Neural cell (in vitro differentiated cells): ENCODE measurements around the gene ANKRD40. TPM values are rescaled to one million over a fixed set of nuclear protein-coding genes. Genes with fewer than 3 reads are reported as not detected.

Source experiments
- H2AFZ ChIP-seq: fragments of 200-600, 300-800 bp; sonication (generic), shearing (Covaris generic); 2 replicates; pipeline ENCODE4 v1.6.0; 2014; ENCODE audit warnings: low read depth, mild to moderate bottlenecking, antibody characterized with exemption, low read length, moderate library complexity
- H3F3A ChIP-seq: fragments of 200-600 bp; shearing (Covaris generic); 2 replicates; pipeline ENCODE4 v1.6.1; 2016; ENCODE audit warnings: mild to moderate bottlenecking, moderate library complexity, mixed read lengths, antibody characterized with exemption, low read length; ENCODE audit not compliant: insufficient read depth, poor library complexity, severe bottlenecking
- H3K27ac ChIP-seq: fragments of 200-600, 300-800 bp; sonication (generic), shearing (Covaris generic); 2 replicates; pipeline ENCODE4 v1.5.1; 2014; ENCODE audit warnings: mild to moderate bottlenecking, low read length, moderate library complexity
- H3K27me3 ChIP-seq: fragments of 300-800, 200-600 bp; sonication (generic), shearing (Covaris generic); 2 replicates; pipeline ENCODE4 v1.6.0; 2014; ENCODE audit warnings: mild to moderate bottlenecking, low read depth, low read length, moderate library complexity; ENCODE audit not compliant: insufficient read depth
- H3K36me3 ChIP-seq: fragments of 300-800, 200-600 bp; sonication (generic), shearing (Covaris generic); 2 replicates; pipeline ENCODE4 v1.5.1; 2014; ENCODE audit warnings: mild to moderate bottlenecking, antibody characterized with exemption, low read length, moderate library complexity; ENCODE audit not compliant: insufficient read depth
- H3K4me2 ChIP-seq: fragments of 300-800, 200-600 bp; sonication (generic), shearing (Covaris generic); 2 replicates; pipeline ENCODE4 v1.6.0; 2014; ENCODE audit warnings: mild to moderate bottlenecking, low read length
- H3K4me3 ChIP-seq: fragments of 300-800, 200-600 bp; sonication (generic), shearing (Covaris generic); 2 replicates; pipeline ENCODE4 v1.5.1; 2014; ENCODE audit warnings: mild to moderate bottlenecking, low read length, moderate library complexity
- H3K79me2 ChIP-seq: fragments of 200-600 bp; shearing (Covaris generic); replicated peaks from 2 replicates; pipeline ENCODE4 v1.6.0; 2014; ENCODE audit warnings: mild to moderate bottlenecking, low read length, moderate library complexity; ENCODE audit not compliant: insufficient read depth
- H3K9ac ChIP-seq: fragments of 300-800, 200-600 bp; sonication (generic), shearing (Covaris generic); 2 replicates; pipeline ENCODE4 v1.6.1; 2016; ENCODE audit warnings: mild to moderate bottlenecking, low read length, mixed read lengths
- H3K9me2 ChIP-seq: fragments of 200-600 bp; shearing (Covaris generic); 2 replicates; pipeline ENCODE4 v1.6.1; 2016; ENCODE audit warnings: mild to moderate bottlenecking, low read length, mixed read lengths; ENCODE audit not compliant: insufficient read depth
- H3K9me3 ChIP-seq: fragments of 200-600, 300-800 bp; sonication (generic), shearing (Covaris generic); 2 replicates; pipeline ENCODE4 v1.6.1; 2016; ENCODE audit warnings: mild to moderate bottlenecking, mixed run types, low read length, moderate library complexity, mixed read lengths
- H4K20me1 ChIP-seq: fragments of 200-600 bp; shearing (Covaris generic); 2 replicates; pipeline ENCODE4 v1.6.1; 2016; ENCODE audit warnings: mild to moderate bottlenecking, mixed run types; ENCODE audit not compliant: insufficient read depth
- CTCF ChIP-seq: fragments of 450-650 bp; IDR thresholded peaks from 2 replicates; pipeline ENCODE4 v1.5.1; 2014; ENCODE audit warnings: antibody characterized with exemption, mild to moderate bottlenecking, moderate library complexity; ENCODE audit not compliant: poor library complexity, severe bottlenecking
- EP300 ChIP-seq: fragments of 450-650 bp; conservative IDR thresholded peaks from 2 replicates; pipeline ENCODE4 v1.6.1; 2014; ENCODE audit warnings: antibody characterized with exemption, mild to moderate bottlenecking, moderate library complexity; ENCODE audit not compliant: poor library complexity, severe bottlenecking
- EZH2 ChIP-seq: fragments of 200-600, 300-800 bp; shearing (Covaris generic), sonication (generic); IDR thresholded peaks from 2 replicates; pipeline ENCODE4 v1.6.1; 2014; ENCODE audit warnings: antibody characterized with exemption, low read length, borderline replicate concordance, mild to moderate bottlenecking; ENCODE audit not compliant: insufficient read depth, poor library complexity, severe bottlenecking
- MXI1 ChIP-seq: fragments of 450-650 bp; conservative IDR thresholded peaks from 2 replicates; pipeline ENCODE4 v1.6.1; 2014; ENCODE audit warnings: antibody characterized with exemption, mild to moderate bottlenecking; ENCODE audit not compliant: poor library complexity, severe bottlenecking
- POLR2AphosphoS5 ChIP-seq: IDR thresholded peaks from 2 replicates; pipeline ENCODE4 v1.6.1; 2012
- RAD21 ChIP-seq: fragments of 450-650 bp; conservative IDR thresholded peaks from 2 replicates; pipeline ENCODE4 v1.6.1; 2014; ENCODE audit warnings: antibody characterized with exemption, mild to moderate bottlenecking, moderate library complexity
- REST ChIP-seq: IDR thresholded peaks from 2 replicates; pipeline ENCODE4 v1.6.1; 2012; ENCODE audit warnings: borderline replicate concordance
- SMC3 ChIP-seq: fragments of 450-650 bp; conservative IDR thresholded peaks from 2 replicates; pipeline ENCODE4 v1.6.1; 2014; ENCODE audit warnings: antibody characterized with exemption, mild to moderate bottlenecking, moderate library complexity; ENCODE audit not compliant: poor library complexity
- TAF1 ChIP-seq: IDR thresholded peaks from 2 replicates; pipeline ENCODE4 v1.6.1; 2012; ENCODE audit warnings: low read depth
- polyA plus RNA-seq: library from polyadenylated mRNA; depleted of rRNA; stranded (reverse); fragments of >200 nt; gene quantifications from 2 replicates; pipeline ENCODE4 v1.2.3, GENCODE V29; 2014

ANKRD40 gene
- polyA plus RNA-seq, 1 donor from 2014 or later = 15.2 TPM

- no peaks in the 10 kb centered on the region for H3K9me3 ChIP-seq
- no peak overlapping the region for H3K27ac ChIP-seq
- H3K4me2 ChIP-seq = no peak overlapping the region
- H3K36me3 ChIP-seq = peaks cover 11% of the 10 kb centered on the region
- no peaks in the 10 kb centered on the region for H4K20me1 ChIP-seq
- TF ChIP-seq EZH2 (no peak), POLR2AphosphoS5 (no peak), SMC3 (no peak), MXI1 (no peak), TAF1 (no peak), RAD21 (no peak), REST (no peak), CTCF (no peak), EP300 (no peak)
- H3K9ac ChIP-seq = no peak overlapping the region
- no peaks in the 10 kb centered on the region for H3K79me2 ChIP-seq
- no peaks in the 10 kb centered on the region for H3K9me2 ChIP-seq
- H2AFZ ChIP-seq = no peak overlapping the region
- no peak overlapping the region for H3K4me3 ChIP-seq
- H3F3A ChIP-seq = no peaks in the 10 kb centered on the region
- no peaks in the 10 kb centered on the region for H3K27me3 ChIP-seq
Observed at GRCh38 chr17:50749245-50749644, 41.5 kb upstream of the ANKRD40 start.

- no peaks in the 10 kb centered on the region for H3K9me2 ChIP-seq
- H3K79me2 ChIP-seq = no peaks in the 10 kb centered on the region
- no peak overlapping the region for H3K27ac ChIP-seq
- no peak overlapping the region for H2AFZ ChIP-seq
- H3K9ac ChIP-seq = no peak overlapping the region
- H3K36me3 ChIP-seq = peaks cover 11% of the 10 kb centered on the region
- no peaks in the 10 kb centered on the region for H3K9me3 ChIP-seq
- H3F3A ChIP-seq = no peaks in the 10 kb centered on the region
- no peaks in the 10 kb centered on the region for H3K27me3 ChIP-seq
- H4K20me1 ChIP-seq = no peaks in the 10 kb centered on the region
- TF ChIP-seq EP300 (no peak), POLR2AphosphoS5 (no peak), SMC3 (no peak), REST (no peak), TAF1 (no peak), RAD21 (no peak), MXI1 (no peak), CTCF (no peak), EZH2 (no peak)
- no peak overlapping the region for H3K4me2 ChIP-seq
- no peak overlapping the region for H3K4me3 ChIP-seq
Observed at GRCh38 chr17:50745631-50746030, 37.9 kb upstream of the ANKRD40 start.
